BLaER1 treated with 17β-estradiol and CSF1 and Interleukin-3, amounts not matched to agents 10 nM and 100 nM (cell line): ENCODE results near the gene MYO1F.
A peak's percentile ranks its signal among the peaks of the same experiment; 100 is the strongest.

ENCODE experiments used
- H3K27ac ChIP-seq, 11 experiments: shearing (Covaris generic); formaldehyde crosslinking; 2 replicates each; pipeline ENCODE4 v1.8.1; 2022
- H3K27me3 ChIP-seq, 11 experiments: shearing (Covaris generic); formaldehyde crosslinking; 2 replicates each; pipeline ENCODE4 v1.8.1; 2022
- H3K36me3 ChIP-seq, 11 experiments: shearing (Covaris generic); formaldehyde crosslinking; 2 replicates each; pipeline ENCODE4 v1.8.1; 2022
- H3K4me1 ChIP-seq, 10 experiments: shearing (Covaris generic); formaldehyde crosslinking; 2 replicates each; pipeline ENCODE4 v1.8.1; 2022
- H3K4me2 ChIP-seq, 11 experiments: shearing (Covaris generic); formaldehyde crosslinking; 2 replicates each; pipeline ENCODE4 v1.8.1; 2022
- H3K4me3 ChIP-seq, 10 experiments: shearing (Covaris generic); formaldehyde crosslinking; 2 replicates each; pipeline ENCODE4 v1.8.1; 2022
- H3K9ac ChIP-seq, 11 experiments: shearing (Covaris generic); formaldehyde crosslinking; 2 replicates each; pipeline ENCODE4 v1.8.1; 2022
- H3K9me3 ChIP-seq, 11 experiments: shearing (Covaris generic); formaldehyde crosslinking; replicated peaks in 1 of 11; 2 replicates each; pipeline ENCODE4 v1.8.1; 2022
- H4K20me1 ChIP-seq, 11 experiments: shearing (Covaris generic); formaldehyde crosslinking; 2 replicates each; pipeline ENCODE4 v1.8.1; 2022
- Cebpa-rat ChIP-seq, 11 experiments: shearing (Covaris generic); IDR thresholded peaks; 2 replicates each; pipeline ENCODE4 v1.8.1; 2022

MYO1F gene

GRCh38 chr19:8499048-8499833 is 78.0 kb downstream of the MYO1F start:
- no peak for TF ChIP-seq Cebpa-rat (IDR thresholded peaks at IDR 0.05)
- H3K4me3 ChIP-seq, result peak overlapping the region in 4 of 10 experiments; percentile 28 to 69 (median 50); a peak in 4 of 20 replicates
- peak overlapping the region in 10 of 11 experiments; percentile 18 to 99 (median 86); a peak in 16 of 22 replicates for H3K4me2 ChIP-seq
- peak overlapping the region in 10 of 11 experiments; percentile 36 to 78 (median 70); a peak in 14 of 22 replicates for H3K9ac ChIP-seq
- no peaks in the 10 kb centered on the region for H4K20me1 ChIP-seq
- H3K27me3 ChIP-seq, result no peaks in the 10 kb centered on the region
- H3K36me3 ChIP-seq, result peaks cover 0 to 49% (median 4%) of the 10 kb centered on the region in 11 experiments; a peak in 11 of 22 replicates
- H3K4me1 ChIP-seq, result peaks cover 53 to 98% (median 93%) of the 10 kb centered on the region in 10 experiments
- H3K9me3 ChIP-seq, result no peaks in the 10 kb centered on the region
- peak overlapping the region in 10 of 11 experiments; percentile 52 to 97 (median 90); a peak in 18 of 22 replicates for H3K27ac ChIP-seq

GRCh38 chr19:8498295-8498694 is 78.9 kb downstream of the MYO1F start:
- peak overlapping the region in 9 of 11 experiments; percentile 72 to 97 (median 91); a peak in 17 of 22 replicates for H3K27ac ChIP-seq
- H3K9me3 ChIP-seq, result no peaks in the 10 kb centered on the region
- no peak for TF ChIP-seq Cebpa-rat (IDR thresholded peaks at IDR 0.05)
- peak overlapping the region in 6 of 11 experiments; percentile 7 to 99 (median 92); a peak in 10 of 22 replicates for H3K4me2 ChIP-seq
- H3K4me1 ChIP-seq, result peaks cover 53 to 98% (median 93%) of the 10 kb centered on the region in 10 experiments
- no peaks in the 10 kb centered on the region for H4K20me1 ChIP-seq
- peaks cover 0 to 53% (median 4%) of the 10 kb centered on the region in 11 experiments; a peak in 11 of 22 replicates for H3K36me3 ChIP-seq
- peak overlapping the region in 3 of 10 experiments; percentile 11 to 46 (median 38); a peak in 4 of 20 replicates for H3K4me3 ChIP-seq
- H3K27me3 ChIP-seq, result no peaks in the 10 kb centered on the region
- H3K9ac ChIP-seq, result peak overlapping the region in 9 of 11 experiments; percentile 6 to 78 (median 72); a peak in 13 of 22 replicates

- Histone ChIP-seq H4K20me1 (no peaks in the 10 kb centered on the region), H3K36me3 (peaks cover 17 to 89% (median 26%) of the 10 kb centered on the region in 11 experiments), H3K27ac (peak overlapping the region in 10 of 11 experiments; percentile 69 to 98 (median 96); a peak in 21 of 22 replicates), H3K4me2 (peak overlapping the region; percentile 66 to 99 (median 87)), H3K4me1 (peaks cover 25 to 100% (median 92%) of the 10 kb centered on the region in 10 experiments), H3K9ac (peak overlapping the region; percentile 61 to 82 (median 79); a peak in 21 of 22 replicates), H3K4me3 (peak overlapping the region in 7 of 10 experiments; percentile 3 to 58 (median 33); a peak in 9 of 20 replicates), H3K9me3 (no peaks in the 10 kb centered on the region), H3K27me3 (no peaks in the 10 kb centered on the region)
- TF ChIP-seq Cebpa-rat (IDR thresholded peaks at IDR 0.05), result peak in 8 of 11 experiments; percentile 69 to 92 (median 78); a peak in 14 of 22 replicates
These were observed 83.1 kb downstream of the MYO1F start for GRCh38 chr19:8494158-8494557.

GRCh38 chr19:8491574-8491973 is 85.7 kb downstream of the MYO1F start:
- Histone ChIP-seq H4K20me1 (peaks cover 0 to 8% (median 0%) of the 10 kb centered on the region in 11 experiments; a peak in 5 of 22 replicates), H3K27ac (peak overlapping the region in 9 of 11 experiments; percentile 90 to 98 (median 97); a peak in 18 of 22 replicates), H3K4me2 (peak overlapping the region in 4 of 11 experiments; percentile 10 to 98 (median 62); a peak in 7 of 22 replicates), H3K36me3 (peaks cover 30 to 84% (median 47%) of the 10 kb centered on the region in 11 experiments), H3K4me3 (no peak overlapping the region), H3K9ac (peak overlapping the region in 6 of 11 experiments; percentile 30 to 85 (median 82); a peak in 6 of 22 replicates), H3K9me3 (no peaks in the 10 kb centered on the region), H3K27me3 (no peaks in the 10 kb centered on the region), H3K4me1 (peaks cover 45 to 100% (median 92%) of the 10 kb centered on the region in 10 experiments)
- TF ChIP-seq Cebpa-rat (IDR thresholded peaks at IDR 0.05), result no peak

GRCh38 chr19:8490873-8491272 is 86.4 kb downstream of the MYO1F start:
- H3K4me2 ChIP-seq, result peak overlapping the region in 3 of 11 experiments; percentile 83 to 93 (median 89); a peak in 3 of 22 replicates
- peaks cover 52 to 100% (median 94%) of the 10 kb centered on the region in 10 experiments for H3K4me1 ChIP-seq
- H3K27ac ChIP-seq, result peak overlapping the region in 9 of 11 experiments; percentile 90 to 98 (median 97); a peak in 19 of 22 replicates
- no peaks in the 10 kb centered on the region for H3K9me3 ChIP-seq
- peaks cover 0 to 15% (median 0%) of the 10 kb centered on the region in 11 experiments; a peak in 5 of 22 replicates for H4K20me1 ChIP-seq
- H3K9ac ChIP-seq, result peak overlapping the region in 9 of 11 experiments; percentile 30 to 85 (median 79); a peak in 13 of 22 replicates
- H3K4me3 ChIP-seq, result no peak overlapping the region
- no peak for TF ChIP-seq Cebpa-rat (IDR thresholded peaks at IDR 0.05)
- H3K27me3 ChIP-seq, result no peaks in the 10 kb centered on the region
- H3K36me3 ChIP-seq, result peaks cover 37 to 84% (median 54%) of the 10 kb centered on the region in 11 experiments

- peaks cover 42 to 84% (median 59%) of the 10 kb centered on the region in 11 experiments for H3K36me3 ChIP-seq
- peak overlapping the region in 3 of 11 experiments; percentile 83 to 93 (median 89); a peak in 4 of 22 replicates for H3K4me2 ChIP-seq
- no peaks in the 10 kb centered on the region for H3K27me3 ChIP-seq
- H3K27ac ChIP-seq, result peak overlapping the region in 9 of 11 experiments; percentile 90 to 98 (median 97); a peak in 19 of 22 replicates
- no peak for TF ChIP-seq Cebpa-rat (IDR thresholded peaks at IDR 0.05)
- H3K9ac ChIP-seq, result peak overlapping the region in 10 of 11 experiments; percentile 32 to 85 (median 80); a peak in 15 of 22 replicates
- peaks cover 55 to 100% (median 94%) of the 10 kb centered on the region in 10 experiments for H3K4me1 ChIP-seq
- no peak overlapping the region for H3K4me3 ChIP-seq
- no peaks in the 10 kb centered on the region for H3K9me3 ChIP-seq
- peaks cover 0 to 20% (median 0%) of the 10 kb centered on the region in 11 experiments; a peak in 6 of 22 replicates for H4K20me1 ChIP-seq
These were observed 86.9 kb downstream of the MYO1F start for GRCh38 chr19:8490395-8490760.

- no peak for TF ChIP-seq Cebpa-rat (IDR thresholded peaks at IDR 0.05)
- peaks cover 48 to 84% (median 64%) of the 10 kb centered on the region in 11 experiments for H3K36me3 ChIP-seq
- peak overlapping the region in 8 of 11 experiments; percentile 31 to 93 (median 82); a peak in 11 of 22 replicates for H3K4me2 ChIP-seq
- no peak overlapping the region for H3K4me3 ChIP-seq
- no peaks in the 10 kb centered on the region for H3K27me3 ChIP-seq
- H3K9ac ChIP-seq, result peak overlapping the region; percentile 12 to 85 (median 79); a peak in 20 of 22 replicates
- peaks cover 0 to 26% (median 4%) of the 10 kb centered on the region in 11 experiments; a peak in 8 of 22 replicates for H4K20me1 ChIP-seq
- H3K4me1 ChIP-seq, result peaks cover 54 to 100% (median 94%) of the 10 kb centered on the region in 10 experiments
- H3K9me3 ChIP-seq, result no peaks in the 10 kb centered on the region
- peak overlapping the region in 10 of 11 experiments; percentile 86 to 98 (median 96); a peak in 20 of 22 replicates for H3K27ac ChIP-seq
These were observed 87.5 kb downstream of the MYO1F start for GRCh38 chr19:8489561-8490394.
